Heart left ventricle (tissue), 13 donors: ENCODE results near the gene TMEM38A.

ENCODE experiments used
- POLR2A ChIP-seq, 2 donors: fragments of 450-650 bp; IDR thresholded peaks; one replicate each; pipeline ENCODE4 v1.6.1; 2017; ENCODE audit warnings: antibody characterized with exemption in 2 of 2, mild to moderate bottlenecking in 2 of 2, moderate library complexity in 2 of 2
- TF ChIP-seq, protein P1 (sequence below), 12 donors: fragments of 200-600 bp; sonication (generic) in 4 of 12; IDR thresholded peaks; one replicate each; pipeline versions ENCODE4 v1.5.0 to v1.8.0; 2018 to 2022; ENCODE audit warnings: antibody characterized with exemption in 12 of 12, mild to moderate bottlenecking in 5 of 12
- donor health status: ischemic (EF 13 %, LVEDD 7.1; RV severe dilation, severe dysfunction).
- donor health status: DM: no; HTN: yes; CAD: no.
- donor health status: DM: no; HTN: no; CAD: no.
- donor health status: ischemic (EF 25% LVEDD 6.9; RV normal size, moderate dysfunction).
- donor health status: ischemic (EF 25% LVEDD 5.7; RV mildly dilated, moderate dysfunction).
- donor health status: ischemic (EF 35%, LVEDD 5.7; RV mildly dilated, moderate dysfunction).
- donor health status: nonischemic (EF 11% LVEDD 7.7; RV severe dilation, severe dysfunction).
- donor health status: DM: yes; HTN: yes; CAD: no.
- donor health status: PGD.
- donor health status: ischemic (EF 29% LVEDD 5.4; RV normal size, mild dysfunction).
- donor health status: nonischemic (EF 23%, LVEDD 6.1; RV moderate dilation, normal function).

- TF ChIP-seq, protein P1, sequence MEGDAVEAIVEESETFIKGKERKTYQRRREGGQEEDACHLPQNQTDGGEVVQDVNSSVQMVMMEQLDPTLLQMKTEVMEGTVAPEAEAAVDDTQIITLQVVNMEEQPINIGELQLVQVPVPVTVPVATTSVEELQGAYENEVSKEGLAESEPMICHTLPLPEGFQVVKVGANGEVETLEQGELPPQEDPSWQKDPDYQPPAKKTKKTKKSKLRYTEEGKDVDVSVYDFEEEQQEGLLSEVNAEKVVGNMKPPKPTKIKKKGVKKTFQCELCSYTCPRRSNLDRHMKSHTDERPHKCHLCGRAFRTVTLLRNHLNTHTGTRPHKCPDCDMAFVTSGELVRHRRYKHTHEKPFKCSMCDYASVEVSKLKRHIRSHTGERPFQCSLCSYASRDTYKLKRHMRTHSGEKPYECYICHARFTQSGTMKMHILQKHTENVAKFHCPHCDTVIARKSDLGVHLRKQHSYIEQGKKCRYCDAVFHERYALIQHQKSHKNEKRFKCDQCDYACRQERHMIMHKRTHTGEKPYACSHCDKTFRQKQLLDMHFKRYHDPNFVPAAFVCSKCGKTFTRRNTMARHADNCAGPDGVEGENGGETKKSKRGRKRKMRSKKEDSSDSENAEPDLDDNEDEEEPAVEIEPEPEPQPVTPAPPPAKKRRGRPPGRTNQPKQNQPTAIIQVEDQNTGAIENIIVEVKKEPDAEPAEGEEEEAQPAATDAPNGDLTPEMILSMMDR (IDR thresholded peaks at IDR 0.05) = no peak
- TF ChIP-seq POLR2A (IDR thresholded peaks at IDR 0.05) = no peak
These were observed 22.3 kb upstream of the TMEM38A start for GRCh38 chr19:16638666-16639065.
